GM12891 (cell line): ENCODE data around the gene KCND2.
"Not testable (repeated sequence)": the region's sequence is repeated elsewhere in the genome, so short reads cannot be mapped to it uniquely, and the experiment has no call there.

Experiments used
- DNase-seq: peaks from one replicate; pipeline ENCODE4 v3.0.0; 2011; ENCODE audit warnings: low spot score; ENCODE audit not compliant: insufficient read length
- FAIRE-seq: peaks from 2 replicates; lab custom pipeline; 2011; peaks lifted over from hg19 to GRCh38; lab: Jason Lieb, UNC
- PAX5 ChIP-seq: IDR thresholded peaks from 2 replicates; pipeline ENCODE4 v1.6.1; 2011; ENCODE audit warnings: low read length, moderate library complexity, mild to moderate bottlenecking; ENCODE audit not compliant: insufficient read depth, severe bottlenecking
- POLR2A ChIP-seq: IDR thresholded peaks from 2 replicates; pipeline ENCODE4 v1.6.1; 2011; ENCODE audit warnings: low read depth, low read length, control low read depth
- POLR2AphosphoS5 ChIP-seq: IDR thresholded peaks from 2 replicates; pipeline ENCODE4 v1.6.1; 2011; ENCODE audit warnings: low read depth, low read length, control low read depth
- POU2F2 ChIP-seq: IDR thresholded peaks from 2 replicates; pipeline ENCODE4 v1.6.1; 2011; ENCODE audit warnings: low read depth, mild to moderate bottlenecking, control low read depth, low read length, moderate library complexity
- SPI1 ChIP-seq: IDR thresholded peaks from 2 replicates; pipeline ENCODE4 v1.6.1; 2011; ENCODE audit warnings: low read depth, low read length, control low read depth
- TAF1 ChIP-seq: IDR thresholded peaks from 2 replicates; pipeline ENCODE4 v1.6.1; 2011; ENCODE audit warnings: low read depth, low read length, control low read depth

Gene KCND2

GRCh38 chr7:120691915-120692314 lies 418.9 kb downstream of the KCND2 start:
- FAIRE-seq (peak; percentile 78), DNase-seq (no peak)
- TF ChIP-seq POLR2A, result no peak
- no peak for TF ChIP-seq PAX5
- TF ChIP-seq POLR2AphosphoS5, result no peak

GRCh38 chr7:120695848-120696247 lies 422.9 kb downstream of the KCND2 start:
- FAIRE-seq (no peak), DNase-seq (no peak)
- no peak for TF ChIP-seq POLR2A
- TF ChIP-seq TAF1, result no peak
- no peak for TF ChIP-seq SPI1

- DNase-seq (no peak), FAIRE-seq (no peak)
- TF ChIP-seq PAX5, result no peak
- no peak for TF ChIP-seq POLR2AphosphoS5
- no peak for TF ChIP-seq POLR2A
- no peak for TF ChIP-seq POU2F2
- no peak for TF ChIP-seq SPI1
- TF ChIP-seq TAF1, result no peak
Measured at GRCh38 chr7:120700796-120701195, 427.8 kb downstream of the KCND2 start.

GRCh38 chr7:120702408-120702807 lies 429.4 kb downstream of the KCND2 start:
- peak; percentile 48 for FAIRE-seq
- DNase-seq, result not testable (repeated sequence)

DNA sequence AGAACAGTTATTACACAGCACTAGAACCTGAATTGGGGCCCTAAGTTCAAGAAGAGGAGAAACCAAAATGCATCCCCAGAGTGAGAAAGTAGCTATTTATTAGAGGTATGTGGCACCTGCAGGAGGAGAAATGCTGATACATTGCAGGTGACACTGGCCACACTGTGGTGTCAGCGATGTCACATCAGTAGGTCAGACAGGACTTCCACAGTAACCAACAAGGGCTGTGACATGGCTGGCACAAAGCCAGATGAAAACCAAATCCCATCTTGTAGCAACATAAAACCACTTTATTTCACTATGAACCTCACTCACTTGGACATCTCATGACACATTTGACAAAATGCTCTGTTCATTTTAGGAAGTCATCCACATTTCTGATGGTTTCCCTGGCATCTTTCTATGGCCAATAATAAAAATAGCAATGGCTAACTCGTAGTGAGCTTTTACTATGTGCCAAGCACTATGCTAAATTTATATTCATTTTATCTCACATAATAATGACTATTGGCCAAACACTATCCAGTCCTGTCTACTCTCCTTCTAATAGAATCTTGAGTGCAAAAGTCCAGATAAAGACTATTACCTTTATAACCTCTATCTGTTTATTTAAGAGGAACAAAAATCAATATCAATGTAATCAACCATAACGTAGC lies 430.7 kb downstream of the KCND2 start:
- peak; percentile 69 for FAIRE-seq
- no peak for DNase-seq
- no peak for TF ChIP-seq TAF1

DNA sequence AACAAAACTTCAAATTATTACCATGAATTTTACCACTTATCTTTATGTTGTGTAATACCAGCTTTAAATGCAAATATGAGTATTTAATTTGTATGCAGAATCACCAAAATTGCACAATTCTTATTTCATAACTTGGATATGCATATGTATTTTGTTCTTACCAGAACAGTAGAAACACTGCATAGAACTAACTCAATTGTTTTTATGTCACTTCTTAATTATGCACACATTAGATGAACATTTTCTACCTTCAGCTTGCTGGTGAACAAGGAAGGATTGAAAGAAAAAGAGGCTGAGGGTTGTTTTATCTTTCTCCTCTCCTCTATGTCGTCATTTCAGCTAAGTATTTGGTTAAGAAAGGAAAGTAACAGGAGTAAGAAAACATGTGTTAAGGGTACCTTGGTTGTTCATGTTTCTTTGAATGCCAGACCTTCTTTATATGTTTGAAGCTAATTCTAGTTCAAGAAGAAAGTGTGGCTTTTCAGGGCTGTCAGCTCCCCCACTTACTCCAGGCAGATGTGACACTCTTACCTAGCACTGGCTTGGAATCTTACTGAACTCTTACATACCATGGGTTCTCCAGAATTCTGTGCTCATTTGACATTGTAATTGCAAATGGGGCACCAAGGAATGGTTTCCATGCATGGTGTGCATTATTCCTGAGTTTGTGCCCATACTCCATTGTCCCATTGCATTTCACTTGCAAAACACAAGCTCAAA lies 436.4 kb downstream of the KCND2 start:
- no peak for DNase-seq
- no peak for FAIRE-seq
- no peak for TF ChIP-seq POLR2AphosphoS5

DNA sequence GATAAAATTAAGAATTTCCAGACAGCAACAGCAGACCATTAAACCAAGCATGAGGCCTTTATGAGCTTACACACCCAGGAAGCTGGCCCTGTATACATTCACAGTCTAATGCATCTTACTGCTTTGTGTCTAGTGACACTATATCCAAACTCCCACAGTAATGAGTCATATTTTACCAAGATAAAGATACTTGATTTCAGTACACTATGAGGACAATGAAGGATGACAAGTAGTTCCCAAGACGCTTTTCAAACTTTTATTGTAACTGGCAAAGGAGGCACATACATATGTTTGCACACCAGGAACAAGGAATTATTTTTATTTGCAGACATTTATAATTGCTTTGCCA lies 437.0 kb downstream of the KCND2 start:
- no peak for DNase-seq
- TF ChIP-seq PAX5 (no peak), TAF1 (no peak), POLR2A (no peak), SPI1 (no peak), POU2F2 (no peak)
- no peak for FAIRE-seq

DNA sequence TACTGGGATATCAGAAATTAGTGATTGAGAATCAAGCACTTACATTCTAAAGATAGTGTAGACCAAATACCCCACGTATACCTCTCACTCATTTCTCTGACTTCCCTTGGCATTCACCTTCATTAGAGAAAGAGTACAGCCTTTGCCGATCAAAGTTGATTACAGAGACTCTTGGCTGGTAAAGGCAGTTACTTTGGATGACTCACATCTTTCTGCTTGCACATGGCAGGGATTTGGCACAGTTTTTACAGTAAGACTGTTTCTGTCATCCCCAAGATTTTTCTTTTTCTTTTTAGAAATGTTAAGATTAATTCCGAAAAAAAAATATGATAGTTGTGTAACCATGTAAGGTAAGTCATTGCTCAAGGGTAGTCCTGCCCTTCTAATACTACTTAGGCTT lies 442.0 kb downstream of the KCND2 start:
- TF ChIP-seq TAF1 (no peak), SPI1 (no peak), POLR2A (no peak), POLR2AphosphoS5 (no peak), POU2F2 (no peak), PAX5 (no peak)
- FAIRE-seq (no peak), DNase-seq (no peak)

GRCh38 chr7:120716307-120716706 lies 443.3 kb downstream of the KCND2 start:
- DNase-seq (no peak), FAIRE-seq (no peak)
- TF ChIP-seq POU2F2 (no peak), POLR2A (no peak), TAF1 (no peak), PAX5 (no peak), SPI1 (no peak), POLR2AphosphoS5 (no peak)

DNA sequence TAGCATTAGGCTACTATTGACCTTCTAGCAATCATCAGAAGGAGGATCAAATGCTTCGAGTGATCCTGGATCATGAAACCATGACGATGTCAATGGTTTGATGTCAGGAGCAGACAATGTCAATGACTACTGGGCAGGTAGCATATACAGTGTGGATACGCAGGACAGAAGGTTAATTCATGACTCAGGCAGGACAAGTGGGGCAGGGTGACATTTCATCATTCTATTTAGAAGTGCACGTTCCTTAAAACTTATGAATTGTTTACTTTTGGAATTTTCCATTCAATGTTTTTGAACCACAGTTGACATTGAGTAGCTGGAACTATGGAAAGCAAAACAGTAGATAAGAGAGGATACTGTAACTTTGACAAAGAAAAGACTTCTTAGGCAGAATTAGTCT lies 444.2 kb downstream of the KCND2 start:
- TF ChIP-seq SPI1, result no peak
- FAIRE-seq, result peak; percentile 74
- DNase-seq, result no peak

GRCh38 chr7:120718361-120718760 lies 445.4 kb downstream of the KCND2 start:
- DNase-seq, result no peak
- TF ChIP-seq PAX5, result no peak
- TF ChIP-seq TAF1, result no peak
- TF ChIP-seq POLR2A, result no peak
- no peak for TF ChIP-seq SPI1
- no peak for TF ChIP-seq POLR2AphosphoS5
- no peak for TF ChIP-seq POU2F2
- FAIRE-seq, result no peak

DNA sequence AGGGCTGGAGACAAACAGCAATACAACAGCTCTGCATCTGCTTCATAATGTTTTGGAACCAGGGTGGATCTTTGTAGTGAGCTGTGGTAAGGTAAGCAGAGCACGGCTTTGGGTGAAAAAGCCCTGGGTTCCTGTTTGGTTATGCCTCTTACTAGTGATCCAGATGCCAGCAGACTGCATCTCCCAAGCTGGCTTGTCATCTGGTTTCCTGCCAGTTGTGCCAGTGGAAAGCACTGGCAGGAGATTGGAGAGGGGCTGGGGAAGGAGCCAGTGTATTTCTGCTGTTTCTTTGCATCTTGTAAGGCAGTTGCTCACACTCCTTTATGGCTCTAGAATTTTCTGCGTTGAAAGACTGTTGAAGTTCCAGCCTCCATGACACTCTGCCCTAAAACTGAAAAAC lies 447.3 kb downstream of the KCND2 start:
- DNase-seq (no peak), FAIRE-seq (no peak)
- TF ChIP-seq POLR2A (no peak), POLR2AphosphoS5 (no peak), TAF1 (no peak), PAX5 (no peak), POU2F2 (no peak), SPI1 (no peak)
